Head of caudate nucleus (tissue), 42 donors: Measurements from ENCODE around the gene FAM114A1.

Source experiments
- DNase-seq, 42 donors: peaks; one replicate each; pipeline versions ENCODE4 v3.0.0 to v3.0.0-alpha.2; 2020 to 2021; ENCODE audit warnings: mixed read lengths in 7 of 42
- intact Hi-C: fragments of 100-400 bp; cut with DNase I; formaldehyde crosslinking; loops from one replicate; pipeline ENCODE4 v1.15.0; 2022

The FAM114A1 gene

GRCh38 chr4:38867478-38868058 is at the start of gene FAM114A1:
FAM114A1 (plus strand) TSS chr4:38867806; CDS start chr4:38878079, 10,273 bp downstream.
- peak; percentile 41 to 90 (median 79) for DNase-seq
- intact Hi-C loops = no loop called here

DNA sequence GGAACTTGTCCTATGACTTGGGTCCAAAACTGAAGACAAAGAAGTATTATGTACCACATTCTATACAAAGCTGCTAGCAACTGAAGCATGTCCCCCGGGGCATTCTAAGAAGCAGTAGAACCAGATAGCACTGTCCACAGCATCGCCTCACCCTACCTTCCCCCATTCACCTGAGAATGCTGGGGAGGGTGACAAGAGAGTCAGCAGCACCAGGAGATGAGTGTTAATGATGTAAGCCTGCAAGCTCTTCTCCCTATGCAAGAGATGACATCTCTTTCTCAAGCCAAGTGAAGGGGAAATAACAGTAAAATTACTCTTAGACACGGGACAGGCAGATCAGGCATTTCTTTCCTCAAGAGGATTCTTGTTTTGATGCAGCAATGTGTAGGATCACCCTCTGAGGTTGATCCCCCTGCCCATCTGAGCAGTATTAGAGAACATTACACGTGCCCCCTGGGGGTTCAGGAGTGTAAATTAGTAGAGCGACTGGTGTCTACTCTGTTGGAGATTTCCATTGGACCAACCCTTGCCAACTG is 49.1 kb upstream of the FAM114A1 start:
- intact Hi-C loops = no loop called here
- no peak for DNase-seq

GRCh38 chr4:38819569-38819968 is 48.0 kb upstream of the FAM114A1 start:
- intact Hi-C loops = no loop called here
- DNase-seq = no peak

DNA sequence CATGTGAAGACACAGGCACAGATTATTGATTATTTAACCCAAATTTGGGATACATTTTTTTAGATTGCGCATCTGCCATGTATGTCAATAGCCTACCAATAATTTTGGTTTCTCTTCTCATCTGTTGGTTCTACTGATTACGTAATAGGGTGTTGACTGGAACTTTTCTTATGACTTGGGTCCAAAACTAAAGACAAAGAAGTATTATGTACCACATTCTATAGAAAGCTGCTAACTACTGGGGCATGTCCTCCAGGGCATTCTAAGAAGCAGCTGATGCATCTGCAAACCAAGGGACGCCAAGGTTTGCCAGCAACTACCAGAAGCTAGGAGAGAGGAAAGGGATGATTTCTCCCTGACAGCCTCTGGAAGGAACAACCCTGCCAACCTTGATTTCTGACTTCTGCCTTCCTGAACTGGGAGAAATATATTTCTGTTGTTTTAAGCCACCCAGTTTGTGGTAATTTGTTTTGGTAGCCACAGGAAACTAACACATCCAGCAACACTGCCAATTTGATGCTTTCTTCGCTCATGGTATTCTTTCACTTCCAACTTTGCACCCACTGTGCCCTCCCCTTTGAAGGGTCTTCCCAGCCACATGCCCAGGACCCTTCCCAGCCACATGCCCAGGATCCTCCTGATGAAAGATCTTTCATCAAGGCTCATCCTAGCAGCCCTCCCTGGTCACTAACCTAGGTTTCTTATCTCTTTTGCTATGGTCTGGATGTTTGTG is 47.1 kb upstream of the FAM114A1 start:
- DNase-seq = no peak
- intact Hi-C loops = no loop called here

GRCh38 chr4:38821739-38822138 is 45.9 kb upstream of the FAM114A1 start:
- no peak for DNase-seq
- intact Hi-C loops = no loop called here

DNA sequence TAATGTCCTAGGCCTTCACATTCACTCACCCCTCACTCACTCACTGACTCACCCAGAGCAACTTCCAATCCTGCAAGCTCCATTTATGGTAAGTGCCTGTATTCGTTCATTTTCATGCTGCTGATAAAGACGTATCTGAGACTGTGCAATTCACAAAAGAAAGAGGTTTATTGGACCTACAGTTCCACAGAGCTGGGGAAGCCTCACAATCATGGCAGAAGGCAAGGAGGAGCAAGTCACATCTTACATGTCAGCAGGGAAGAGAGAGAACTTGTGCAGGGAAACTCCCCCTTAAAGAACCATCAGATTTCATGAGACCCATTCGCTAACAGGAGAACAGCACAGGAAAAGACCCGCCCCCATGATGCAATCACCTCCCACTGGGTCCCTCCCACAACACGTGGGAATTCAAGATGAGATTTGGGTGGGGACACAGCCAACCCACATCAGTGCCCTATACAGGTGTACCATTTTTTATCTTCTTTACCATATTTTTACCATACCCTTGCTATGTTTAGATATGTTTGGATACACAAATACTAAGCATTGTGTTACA is 44.8 kb upstream of the FAM114A1 start:
- DNase-seq = no peak
- intact Hi-C loops = no loop called here

DNA sequence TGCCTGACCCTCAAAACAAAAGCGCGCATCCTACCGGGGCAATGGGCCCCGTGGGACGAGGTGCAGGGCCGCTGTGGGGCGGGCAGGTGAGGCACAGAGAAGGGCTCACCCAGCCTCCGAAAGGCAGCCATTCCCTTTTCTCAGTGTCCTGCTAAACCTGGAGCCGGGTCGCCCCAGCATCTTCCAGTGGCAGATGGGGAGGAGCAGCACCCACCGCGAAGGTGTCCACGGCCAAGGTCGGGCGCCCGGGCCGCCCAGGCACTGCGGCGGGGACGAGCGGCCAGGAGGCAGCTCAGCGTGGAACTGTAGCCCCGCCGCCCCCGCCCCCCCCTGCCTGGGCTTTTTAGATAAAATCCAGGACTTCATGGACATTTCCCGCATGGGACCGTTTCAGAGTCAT is 43.8 kb upstream of the FAM114A1 start:
- intact Hi-C loops = no loop called here

GRCh38 chr4:38829237-38829636 is 38.4 kb upstream of the FAM114A1 start:
- intact Hi-C loops = no loop called here
- no peak for DNase-seq

More for the DNA sequence above, 43.8 kb upstream of the FAM114A1 start:
- no peak for DNase-seq

DNA sequence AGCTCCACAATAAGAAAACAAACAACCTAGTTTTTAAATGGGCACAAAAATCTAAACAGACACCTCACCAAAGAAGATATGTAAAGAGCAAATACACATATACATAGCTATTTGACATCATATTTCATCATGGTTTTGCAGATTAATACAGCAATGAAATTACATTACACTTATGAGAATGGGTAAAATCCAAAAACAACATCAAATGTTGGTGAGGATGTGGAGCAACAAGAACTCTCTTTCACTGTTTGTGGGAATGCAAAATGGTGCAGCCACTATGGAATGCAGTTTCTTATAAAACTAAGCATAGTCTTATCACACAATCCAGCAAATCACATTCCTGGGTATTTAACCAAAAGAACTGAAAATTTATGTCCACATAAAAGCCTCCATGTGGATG is 36.0 kb upstream of the FAM114A1 start:
- intact Hi-C loops = no loop called here
- DNase-seq = no peak

GRCh38 chr4:38832206-38832605 is 35.4 kb upstream of the FAM114A1 start:
- no peak for DNase-seq
- intact Hi-C loops = no loop called here

DNA sequence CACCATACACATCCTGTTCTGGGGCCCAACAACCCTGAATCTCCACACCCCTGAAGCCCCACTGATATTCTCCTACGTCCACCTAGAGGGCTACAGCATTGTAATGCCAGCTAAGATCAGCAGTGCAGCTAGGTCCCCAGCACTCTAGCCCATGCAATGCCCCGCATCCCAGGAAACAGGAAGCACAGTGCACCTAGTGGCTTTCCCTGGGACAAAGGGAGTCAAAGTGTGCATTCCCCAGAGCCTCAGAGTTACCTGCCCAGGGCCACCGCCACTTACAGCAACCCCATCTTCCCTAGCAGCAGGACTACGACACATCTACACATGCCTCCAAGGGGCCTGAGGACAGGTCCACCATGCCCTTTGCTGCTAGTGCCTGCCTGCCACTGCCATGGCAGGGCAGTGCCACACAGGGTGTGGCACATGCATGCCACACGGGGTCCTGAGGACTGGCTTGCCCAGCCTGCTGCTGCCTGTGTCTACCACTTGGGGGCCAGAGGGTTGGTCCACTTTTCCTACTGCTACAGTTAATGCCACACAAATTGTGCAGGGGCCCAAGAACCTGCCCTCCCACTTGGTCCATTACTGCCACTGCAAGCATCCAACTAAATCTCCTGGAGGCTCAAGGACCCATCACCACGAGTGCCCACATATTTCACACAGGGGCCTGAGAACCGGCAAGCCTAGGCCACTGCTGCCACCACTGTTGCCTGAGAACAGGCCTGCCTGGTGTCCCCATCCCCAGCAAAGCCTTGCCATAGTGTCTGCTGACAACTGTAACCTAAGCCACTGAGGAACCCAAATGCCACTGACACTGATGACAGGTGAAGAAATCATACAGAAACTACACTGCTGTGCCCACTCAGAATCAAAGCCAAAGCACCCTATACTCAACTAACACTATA is 34.7 kb upstream of the FAM114A1 start:
- no peak for DNase-seq
- intact Hi-C loops = no loop called here

DNA sequence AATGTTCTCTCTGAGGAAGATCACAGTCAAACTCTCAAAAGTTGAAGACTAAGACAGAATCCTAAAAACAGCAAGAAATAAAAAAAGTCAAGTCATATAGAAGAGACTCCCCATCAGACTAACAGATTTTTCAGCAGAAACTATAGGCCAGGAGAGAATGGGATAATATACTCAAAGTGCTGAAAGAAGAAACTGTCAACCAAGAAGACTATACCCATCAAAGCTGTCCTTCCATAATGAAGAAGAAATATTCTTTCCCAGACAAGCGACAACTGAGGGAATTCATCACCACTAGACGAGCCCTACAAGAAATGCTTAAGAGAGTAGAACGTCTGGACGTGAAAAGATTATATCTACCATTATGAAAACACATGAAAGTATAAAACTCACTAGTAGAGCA is 33.0 kb upstream of the FAM114A1 start:
- intact Hi-C loops = no loop called here
- no peak for DNase-seq

- DNase-seq = no peak
- intact Hi-C loops = no loop called here
These were observed 30.3 kb upstream of the FAM114A1 start for GRCh38 chr4:38837334-38837733.

GRCh38 chr4:38837849-38838248 is 29.8 kb upstream of the FAM114A1 start:
- DNase-seq = no peak
- intact Hi-C loops = no loop called here

GRCh38 chr4:38842994-38843393 is 24.6 kb upstream of the FAM114A1 start:
- intact Hi-C loops = no loop called here

GRCh38 chr4:38846015-38846414 is 21.6 kb upstream of the FAM114A1 start:
- intact Hi-C loops = no loop called here
- no peak for DNase-seq

More at GRCh38 chr4:38842994-38843393, 24.6 kb upstream of the FAM114A1 start:
- DNase-seq = no peak

DNA sequence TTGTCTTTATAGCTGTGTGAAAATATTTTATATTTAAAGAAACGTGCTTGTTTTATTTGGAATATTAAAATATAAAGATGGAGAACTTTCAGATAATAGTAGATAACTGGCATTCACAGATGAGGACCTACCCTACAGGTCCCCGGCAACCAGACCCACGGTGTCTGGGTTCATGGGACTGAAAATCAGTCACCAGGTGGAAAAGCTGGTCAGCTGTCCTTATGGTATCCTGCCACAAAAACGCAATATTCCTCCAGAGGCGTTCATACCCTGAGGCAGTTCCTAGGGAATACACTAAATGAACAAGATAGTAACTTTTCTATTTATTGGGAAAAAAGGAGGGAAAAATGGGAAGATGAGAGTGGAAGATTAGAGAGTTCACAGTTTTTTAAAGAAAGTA is 12.1 kb upstream of the FAM114A1 start:
- DNase-seq = no peak
- intact Hi-C loops = loop anchor here (5.0 kb wide), 1 partner anchor 98 kb away; no protein-coding TSS in a partner anchor

GRCh38 chr4:38856046-38856445 is 11.6 kb upstream of the FAM114A1 start:
- peak in 1 of 42 donors; percentile 10 for DNase-seq
- intact Hi-C loops = loop anchor here (5.0 kb wide), 1 partner anchor 99 kb away; no protein-coding TSS in a partner anchor
